Measurements from ENCODE around the gene NHLRC1. TPM values are rescaled to one million over a fixed set of nuclear protein-coding genes. Genes with fewer than 3 reads are reported as not detected.

NHLRC1 gene
- total RNA-seq, 4 donors from 2014 or later, result 0.54 to 0.93 (median 0.67) TPM

- H3K36me3 ChIP-seq, result no peaks in the 10 kb centered on the region
- ATAC-seq, result no peak
- no peaks in the 10 kb centered on the region for H3K4me1 ChIP-seq
- WGBS, 2 donors (ENCODE audit: low coverage in 1 of 2), result 89 to 93% methylated on average over 2 of the region's 2 CpGs
- H3K27ac ChIP-seq, result no peak overlapping the region
- H3K27me3 ChIP-seq, result no peaks in the 10 kb centered on the region
- H3K9me3 ChIP-seq, result no peaks in the 10 kb centered on the region
- no peak overlapping the region for H3K4me3 ChIP-seq
- TF ChIP-seq POLR2AphosphoS5 (IDR thresholded peaks at IDR 0.05) (no peak), POLR2A (IDR thresholded peaks at IDR 0.05) (no peak), EP300 (IDR thresholded peaks at IDR 0.05) (no peak), CTCF (IDR thresholded peaks at IDR 0.05) (no peak)
Observed at GRCh38 chr6:18115356-18115755, 7.1 kb downstream of the NHLRC1 start.

GRCh38 chr6:18110162-18110561 is 12.3 kb downstream of the NHLRC1 start:
- Histone ChIP-seq H3K27ac (no peak overlapping the region), H3K27me3 (no peaks in the 10 kb centered on the region), H3K4me1 (no peaks in the 10 kb centered on the region), H3K9me3 (peaks cover 0 to 6% (median 0%) of the 10 kb centered on the region in 3 donors), H3K36me3 (no peaks in the 10 kb centered on the region), H3K4me3 (no peak overlapping the region)
- TF ChIP-seq POLR2AphosphoS5 (IDR thresholded peaks at IDR 0.05) (no peak), POLR2A (IDR thresholded peaks at IDR 0.05) (no peak), EP300 (IDR thresholded peaks at IDR 0.05) (no peak), CTCF (IDR thresholded peaks at IDR 0.05) (no peak)
- ATAC-seq, result no peak

GRCh38 chr6:18107061-18107460 is 15.4 kb downstream of the NHLRC1 start:
- Histone ChIP-seq H3K27ac (no peak overlapping the region), H3K9me3 (peaks cover 0 to 6% (median 0%) of the 10 kb centered on the region in 3 donors), H3K4me3 (no peak overlapping the region), H3K27me3 (no peaks in the 10 kb centered on the region), H3K4me1 (no peaks in the 10 kb centered on the region), H3K36me3 (no peaks in the 10 kb centered on the region)
- no peak for TF ChIP-seq POLR2A (IDR thresholded peaks at IDR 0.05)
- no peak for TF ChIP-seq EP300 (IDR thresholded peaks at IDR 0.05)
- no peak for TF ChIP-seq POLR2AphosphoS5 (IDR thresholded peaks at IDR 0.05)
- TF ChIP-seq CTCF (IDR thresholded peaks at IDR 0.05), result no peak
- 71 to 100% methylated on average over 1 of the region's 1 CpG for WGBS, 2 donors (ENCODE audit: low coverage in 1 of 2)
- no peak for ATAC-seq

- Histone ChIP-seq H3K27me3 (no peaks in the 10 kb centered on the region), H3K4me1 (no peaks in the 10 kb centered on the region), H3K4me3 (no peak overlapping the region), H3K36me3 (no peaks in the 10 kb centered on the region), H3K27ac (no peak overlapping the region), H3K9me3 (peaks cover 0 to 6% (median 0%) of the 10 kb centered on the region in 3 donors)
- TF ChIP-seq POLR2A (IDR thresholded peaks at IDR 0.05), result no peak
- no peak for TF ChIP-seq EP300 (IDR thresholded peaks at IDR 0.05)
- no peak for TF ChIP-seq POLR2AphosphoS5 (IDR thresholded peaks at IDR 0.05)
- no peak for TF ChIP-seq CTCF (IDR thresholded peaks at IDR 0.05)
- no peak for ATAC-seq
- WGBS, 2 donors (ENCODE audit: low coverage in 1 of 2), result 75 to 86% methylated on average over 1 to 6 of the region's 6 CpGs
Observed at GRCh38 chr6:18102783-18103509, 19.5 kb downstream of the NHLRC1 start.

- Histone ChIP-seq H3K36me3 (no peaks in the 10 kb centered on the region), H3K4me1 (no peaks in the 10 kb centered on the region), H3K4me3 (no peak overlapping the region), H3K27ac (no peak overlapping the region), H3K9me3 (no peaks in the 10 kb centered on the region), H3K27me3 (no peaks in the 10 kb centered on the region)
- TF ChIP-seq POLR2AphosphoS5 (IDR thresholded peaks at IDR 0.05), result no peak
- TF ChIP-seq EP300 (IDR thresholded peaks at IDR 0.05), result no peak
- no peak for TF ChIP-seq POLR2A (IDR thresholded peaks at IDR 0.05)
- TF ChIP-seq CTCF (IDR thresholded peaks at IDR 0.05), result no peak
- no peak for ATAC-seq
- WGBS, 2 donors (ENCODE audit: low coverage in 1 of 2), result 95 to 100% methylated on average over 1 to 2 of the region's 2 CpGs
Observed at GRCh38 chr6:18101873-18102272, 20.6 kb downstream of the NHLRC1 start.

Measured in gastroesophageal sphincter (tissue), 4 donors.